Right lobe of liver (tissue), 6 donors: ENCODE data around the gene TSPAN5. TPM values are rescaled to one million over a fixed set of nuclear protein-coding genes. Genes with fewer than 3 reads are reported as not detected.
"Not testable (repeated sequence)": the region's sequence is repeated elsewhere in the genome, so short reads cannot be mapped to it uniquely, and the experiment has no call there.

Experiments used
- ATAC-seq, 4 donors: fragments of 200-7000 bp; cut with Tn5 transposase; one replicate each; pipeline ENCODE4 v1.9.1; 2020; ENCODE audit warnings: mild to moderate bottlenecking in 4 of 4, moderate library complexity in 4 of 4
- DNase-seq, 3 donors: peaks; one replicate each; pipeline ENCODE4 v3.0.0-alpha.2; 2020
- H3K27ac ChIP-seq, 3 donors: fragments of 200-600 bp; one replicate each; pipeline ENCODE4 v1.8.0; 2022
- H3K27me3 ChIP-seq, 2 donors: fragments of 200-600 bp; one replicate each; pipeline ENCODE4 v1.8.0; 2022
- H3K36me3 ChIP-seq, 4 donors: fragments of 200-600 bp; sonication (generic) in 1 of 4; one replicate each; pipeline versions ENCODE4 v1.5.1 to v1.8.0; 2017 to 2022; ENCODE audit warnings: control low read depth in 1 of 4
- H3K4me1 ChIP-seq, 4 donors: fragments of 200-600 bp; sonication (generic) in 1 of 4; one replicate each; pipeline versions ENCODE4 v1.5.1 to v1.8.0; 2017 to 2022; ENCODE audit warnings: control low read depth in 1 of 4
- H3K4me3 ChIP-seq, 3 donors: fragments of 200-600 bp; one replicate each; pipeline ENCODE4 v1.8.0; 2022
- H3K9me3 ChIP-seq, 4 donors: fragments of 200-600 bp; sonication (generic) in 1 of 4; one replicate each; pipeline versions ENCODE4 v1.5.1 to v1.8.0; 2017 to 2022; ENCODE audit warnings: control low read depth in 1 of 4
- POLR2A ChIP-seq: fragments of 450-650 bp; IDR thresholded peaks from one replicate; pipeline ENCODE4 v1.6.1; 2017; ENCODE audit warnings: antibody characterized with exemption, mild to moderate bottlenecking
- WGBS: methylation state at CpG from one replicate; pipeline ENCODE4 v1.1.6; 2018; ENCODE audit warnings: low coverage, low lambda C conversion rate; ENCODE audit not compliant: insufficient coverage; ENCODE audit errors: missing lambda C conversion rate; 5-methylcytosine and 5-hydroxymethylcytosine counted together
- intact Hi-C, 2 donors: fragments of 100-400 bp; cut with DNase I; formaldehyde crosslinking; loops; one replicate each; pipeline versions ENCODE4 v1.11.2 to v1.14.1; 2022
- total RNA-seq, 6 experiments: library from RNA; depleted of rRNA in 2 of 6; stranded (reverse); fragments of >200 nt in 2 of 6; fragmentation: NEBNext Ultra II Directional in 3 of 6; extraction: Animal tissue kit (Norgen Biotek cat#: 25700) in 3 of 6; gene quantifications; one replicate each; pipeline versions ENCODE4 v1.1.0 to v1.2.4, GENCODE V29; 2016 to 2023
- TF ChIP-seq, protein P1 (sequence below), 4 donors: fragments of 200-600 bp in 3 of 4; fragments of 450-650 bp in 1 of 4; IDR thresholded peaks; one replicate each; pipeline versions ENCODE4 v1.5.1 to v1.8.0; 2016 to 2022; ENCODE audit warnings: antibody characterized with exemption in 4 of 4, mild to moderate bottlenecking in 2 of 4
- donor health status: DM: no; HTN: yes; CAD: no.
- donor health status: DM: no; HTN: no; CAD: no.
- donor health status: DM: no; HTN: no; CAD: no.
- donor health status: DM: no; HTN: yes; CAD: no.
- donor health status: DM: no; HTN: yes; CAD: no.

Gene TSPAN5
- total RNA-seq, 6 experiments from 2014 or later: 0.12 to 1.2 (median 0.50) TPM

- WGBS: 37% methylated on average over 2 of the region's 3 CpGs
- Histone ChIP-seq H3K4me3 (no peak overlapping the region), H3K27me3 (no peaks in the 10 kb centered on the region), H3K36me3 (no peaks in the 10 kb centered on the region), H3K4me1 (peaks cover 0 to 6% (median 0%) of the 10 kb centered on the region in 4 donors), H3K9me3 (no peaks in the 10 kb centered on the region), H3K27ac (no peak overlapping the region)
- intact Hi-C loops: no loop called here
- TF ChIP-seq, protein P1, sequence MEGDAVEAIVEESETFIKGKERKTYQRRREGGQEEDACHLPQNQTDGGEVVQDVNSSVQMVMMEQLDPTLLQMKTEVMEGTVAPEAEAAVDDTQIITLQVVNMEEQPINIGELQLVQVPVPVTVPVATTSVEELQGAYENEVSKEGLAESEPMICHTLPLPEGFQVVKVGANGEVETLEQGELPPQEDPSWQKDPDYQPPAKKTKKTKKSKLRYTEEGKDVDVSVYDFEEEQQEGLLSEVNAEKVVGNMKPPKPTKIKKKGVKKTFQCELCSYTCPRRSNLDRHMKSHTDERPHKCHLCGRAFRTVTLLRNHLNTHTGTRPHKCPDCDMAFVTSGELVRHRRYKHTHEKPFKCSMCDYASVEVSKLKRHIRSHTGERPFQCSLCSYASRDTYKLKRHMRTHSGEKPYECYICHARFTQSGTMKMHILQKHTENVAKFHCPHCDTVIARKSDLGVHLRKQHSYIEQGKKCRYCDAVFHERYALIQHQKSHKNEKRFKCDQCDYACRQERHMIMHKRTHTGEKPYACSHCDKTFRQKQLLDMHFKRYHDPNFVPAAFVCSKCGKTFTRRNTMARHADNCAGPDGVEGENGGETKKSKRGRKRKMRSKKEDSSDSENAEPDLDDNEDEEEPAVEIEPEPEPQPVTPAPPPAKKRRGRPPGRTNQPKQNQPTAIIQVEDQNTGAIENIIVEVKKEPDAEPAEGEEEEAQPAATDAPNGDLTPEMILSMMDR (IDR thresholded peaks at IDR 0.05): no peak
- no peak for TF ChIP-seq POLR2A
- DNase-seq: peak in 2 of 3 donors; percentile 32 to 56
- ATAC-seq: peak; percentile 90 to 93 (median 92)
Observed at GRCh38 chr4:98481167-98481566, 177.2 kb downstream of the TSPAN5 start.

- WGBS: 76% methylated on average over 3 of the region's 5 CpGs
- no peaks in the 10 kb centered on the region for H3K36me3 ChIP-seq
- ATAC-seq (no peak), DNase-seq (no peak)
- intact Hi-C loops: no loop called here
- H3K27ac ChIP-seq: no peak overlapping the region
- H3K27me3 ChIP-seq: no peaks in the 10 kb centered on the region
- TF ChIP-seq, protein P1 (IDR thresholded peaks at IDR 0.05): no peak
- TF ChIP-seq POLR2A: no peak
- peaks cover 0 to 6% (median 0%) of the 10 kb centered on the region in 4 donors for H3K4me1 ChIP-seq
- no peak overlapping the region for H3K4me3 ChIP-seq
- no peaks in the 10 kb centered on the region for H3K9me3 ChIP-seq
Observed at GRCh38 chr4:98480535-98480934, 177.9 kb downstream of the TSPAN5 start.

- ATAC-seq, H3K27ac ChIP-seq, H3K27me3 ChIP-seq, H3K4me1 ChIP-seq, H3K4me3 ChIP-seq, DNase-seq, H3K9me3 ChIP-seq, intact Hi-C loops, H3K36me3 ChIP-seq: not testable (repeated sequence)
- 31% methylated on average over 2 of the region's 2 CpGs for WGBS
Observed at GRCh38 chr4:98479590-98479989, 178.8 kb downstream of the TSPAN5 start.

- no peaks in the 10 kb centered on the region for H3K27me3 ChIP-seq
- 75% methylated on average over 6 of the region's 9 CpGs for WGBS
- ATAC-seq (no peak), DNase-seq (no peak)
- H3K36me3 ChIP-seq: no peaks in the 10 kb centered on the region
- no peak overlapping the region for H3K27ac ChIP-seq
- H3K9me3 ChIP-seq: no peaks in the 10 kb centered on the region
- peaks cover 0 to 6% (median 0%) of the 10 kb centered on the region in 4 donors for H3K4me1 ChIP-seq
- TF ChIP-seq, protein P1 (IDR thresholded peaks at IDR 0.05): no peak
- no peak overlapping the region for H3K4me3 ChIP-seq
- intact Hi-C loops: no loop called here
Observed at GRCh38 chr4:98476891-98477290, 181.5 kb downstream of the TSPAN5 start.

GRCh38 chr4:98474408-98474844 is 184.0 kb downstream of the TSPAN5 start:
- TF ChIP-seq, protein P1 (IDR thresholded peaks at IDR 0.05): no peak
- no peak for TF ChIP-seq POLR2A
- DNase-seq (no peak), ATAC-seq (no peak)
- H3K4me1 ChIP-seq: no peaks in the 10 kb centered on the region
- intact Hi-C loops: no loop called here
- H3K27ac ChIP-seq: no peak overlapping the region
- H3K27me3 ChIP-seq: no peaks in the 10 kb centered on the region
- no peak overlapping the region for H3K4me3 ChIP-seq
- H3K9me3 ChIP-seq: no peaks in the 10 kb centered on the region
- H3K36me3 ChIP-seq: no peaks in the 10 kb centered on the region
- WGBS: 58% methylated on average over 3 of the region's 3 CpGs
